HL-60/S4 treated with retinoic acid at 250 ng/mL for 4 days and 3 days (cell line): ENCODE measurements around the gene PCDHB13.
"Not testable (repeated sequence)": the region's sequence is repeated elsewhere in the genome, so short reads cannot be mapped to it uniquely, and the experiment has no call there.

ENCODE experiments used
- in situ Hi-C: fragments of 300-500 bp; cut with MboI; formaldehyde crosslinking; loops from 2 replicates; pipeline ENCODE4 v1.7.0; 2022; ENCODE audit warnings: low sequenced_read_pairs

PCDHB13 gene

DNA sequence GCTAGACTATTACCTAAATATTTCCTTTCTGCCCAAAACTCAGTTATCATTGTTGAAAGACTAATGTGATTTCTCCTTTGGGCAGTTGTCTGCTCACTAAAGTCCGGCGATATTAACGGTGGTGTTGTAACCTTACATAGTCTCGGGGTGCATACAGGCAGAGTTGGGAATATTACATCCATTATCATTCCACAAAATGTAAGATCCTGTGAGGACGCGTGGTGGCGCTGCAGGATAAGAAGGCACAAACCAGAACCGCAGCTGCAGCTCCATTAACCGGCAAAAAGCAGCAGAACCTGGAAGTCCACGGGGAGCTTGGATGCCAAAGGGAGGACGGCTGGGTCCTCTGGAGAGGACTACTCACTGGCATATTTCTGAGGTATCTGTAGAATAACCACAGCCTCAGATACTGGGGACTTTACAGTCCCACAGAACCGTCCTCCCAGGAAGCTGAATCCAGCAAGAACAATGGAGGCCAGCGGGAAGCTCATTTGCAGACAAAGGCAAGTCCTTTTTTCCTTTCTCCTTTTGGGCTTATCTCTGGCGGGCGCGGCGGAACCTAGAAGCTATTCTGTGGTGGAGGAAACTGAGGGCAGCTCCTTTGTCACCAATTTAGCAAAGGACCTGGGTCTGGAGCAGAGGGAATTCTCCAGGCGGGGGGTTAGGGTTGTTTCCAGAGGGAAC is at the start of gene PCDHB13:
TSS of gene PCDHB13 (plus strand) at position 264 of the 684 bp plus-strand sequence. CDS start at position 469, 205 bp downstream.
- in situ Hi-C loops, result not testable (repeated sequence)

GRCh38 chr5:141172381-141173204 is 41.1 kb upstream of the PCDHB13 start, which contains the start of gene PCDHB7:
TSS of gene PCDHB7 (plus strand) at chr5:141172644. CDS start at chr5:141172836, 192 bp downstream.
- in situ Hi-C loops, result no loop called here

GRCh38 chr5:141174291-141175104 is 39.2 kb upstream of the PCDHB13 start:
- in situ Hi-C loops, result loop anchor here (25.0 kb wide), 1 partner anchor 388 kb away; no protein-coding TSS in a partner anchor

GRCh38 chr5:141175933-141176332 is 37.8 kb upstream of the PCDHB13 start:
- in situ Hi-C loops, result loop anchor here (25.0 kb wide), 1 partner anchor 386 kb away; no protein-coding TSS in a partner anchor

DNA sequence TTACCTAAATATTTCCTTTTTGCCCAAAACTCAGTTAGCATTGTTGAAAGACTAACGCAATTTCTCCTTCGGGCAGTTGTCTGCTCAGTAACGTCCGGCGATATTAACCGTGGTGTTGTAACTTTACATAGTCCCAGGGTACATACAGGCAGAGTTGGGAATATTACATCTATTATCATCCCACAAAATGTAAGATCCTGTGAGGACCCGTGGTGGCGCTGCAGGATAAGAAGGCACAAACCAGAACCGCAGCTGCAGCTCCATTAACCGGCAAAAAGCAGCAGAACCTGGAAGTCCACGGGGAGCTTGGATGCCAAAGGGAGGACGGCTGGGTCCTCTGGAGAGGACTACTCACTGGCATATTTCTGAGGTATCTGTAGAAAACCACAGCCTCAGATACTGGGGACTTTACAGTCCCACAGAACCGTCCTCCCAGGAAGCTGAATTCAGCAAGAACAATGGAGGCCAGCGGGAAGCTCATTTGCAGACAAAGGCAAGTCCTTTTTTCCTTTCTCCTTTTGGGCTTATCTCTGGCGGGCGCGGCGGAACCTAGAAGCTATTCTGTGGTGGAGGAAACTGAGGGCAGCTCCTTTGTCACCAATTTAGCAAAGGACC is 36.0 kb upstream of the PCDHB13 start, which contains the start of gene PCDHB8:
TSS of gene PCDHB8 (plus strand) at position 214 of the 615 bp plus-strand sequence. CDS start at position 459, 245 bp downstream.
- in situ Hi-C loops, result loop anchor here (25.0 kb wide), 1 partner anchor 385 kb away; no protein-coding TSS in a partner anchor

- in situ Hi-C loops, result loop anchor here (25.0 kb wide), 1 partner anchor 383 kb away; no protein-coding TSS in a partner anchor
Measured at GRCh38 chr5:141179371-141179770, 34.3 kb upstream of the PCDHB13 start.

GRCh38 chr5:141179876-141180275 is 33.8 kb upstream of the PCDHB13 start:
- in situ Hi-C loops, result loop anchor here (25.0 kb wide), 1 partner anchor 382 kb away; no protein-coding TSS in a partner anchor

- in situ Hi-C loops, result loop anchor here (25.0 kb wide), 1 partner anchor 382 kb away; no protein-coding TSS in a partner anchor
Measured at GRCh38 chr5:141180313-141180712, 33.4 kb upstream of the PCDHB13 start.

- in situ Hi-C loops, result loop anchor here (25.0 kb wide), 1 partner anchor 380 kb away; no protein-coding TSS in a partner anchor
Measured at GRCh38 chr5:141182248-141182647, 31.5 kb upstream of the PCDHB13 start, which contains the start of gene PCDHB16. TSS of gene PCDHB16 (plus strand) at chr5:141182387. CDS start at chr5:141182560, 173 bp downstream.

GRCh38 chr5:141184117-141184855 is 29.4 kb upstream of the PCDHB13 start:
- in situ Hi-C loops, result loop anchor here (25.0 kb wide), 1 partner anchor 378 kb away; no protein-coding TSS in a partner anchor

GRCh38 chr5:141186897-141187512 is 26.7 kb upstream of the PCDHB13 start, which contains the start of gene PCDHB9:
TSS of gene PCDHB9 (plus strand) at chr5:141187161. CDS start at chr5:141187319, 158 bp downstream.
- in situ Hi-C loops, result loop anchor here (25.0 kb wide), 1 partner anchor 375 kb away; no protein-coding TSS in a partner anchor

DNA sequence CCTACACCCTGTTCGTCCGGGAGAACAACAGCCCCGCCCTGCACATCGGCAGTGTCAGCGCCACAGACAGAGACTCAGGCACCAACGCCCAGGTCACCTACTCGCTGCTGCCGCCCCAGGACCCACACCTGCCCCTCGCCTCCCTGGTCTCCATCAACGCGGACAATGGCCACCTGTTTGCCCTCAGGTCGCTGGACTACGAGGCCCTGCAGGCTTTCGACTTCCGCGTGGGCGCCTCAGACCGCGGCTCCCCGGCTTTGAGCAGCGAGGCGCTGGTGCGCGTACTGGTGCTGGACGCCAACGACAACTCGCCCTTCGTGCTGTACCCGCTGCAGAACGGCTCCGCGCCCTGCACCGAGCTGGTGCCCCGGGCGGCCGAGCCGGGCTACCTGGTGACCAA is 25.0 kb upstream of the PCDHB13 start:
- in situ Hi-C loops, result loop anchor here (25.0 kb wide), 1 partner anchor 374 kb away; no protein-coding TSS in a partner anchor

DNA sequence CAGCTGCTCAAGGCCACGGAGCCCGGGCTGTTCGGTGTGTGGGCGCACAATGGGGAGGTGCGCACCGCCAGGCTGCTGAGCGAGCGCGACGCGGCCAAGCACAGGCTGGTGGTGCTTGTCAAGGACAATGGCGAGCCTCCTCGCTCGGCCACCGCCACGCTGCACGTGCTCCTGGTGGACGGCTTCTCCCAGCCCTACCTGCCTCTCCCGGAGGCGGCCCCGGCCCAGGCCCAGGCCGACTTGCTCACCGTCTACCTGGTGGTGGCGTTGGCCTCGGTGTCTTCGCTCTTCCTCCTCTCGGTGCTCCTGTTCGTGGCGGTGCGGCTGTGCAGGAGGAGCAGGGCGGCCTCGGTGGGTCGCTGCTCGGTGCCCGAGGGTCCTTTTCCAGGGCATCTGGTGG is 24.6 kb upstream of the PCDHB13 start:
- in situ Hi-C loops, result loop anchor here (25.0 kb wide), 1 partner anchor 373 kb away; no protein-coding TSS in a partner anchor

GRCh38 chr5:141192110-141192725 is 21.5 kb upstream of the PCDHB13 start, which contains the start of gene PCDHB10:
TSS of gene PCDHB10 (plus strand) at chr5:141192353. CDS start at chr5:141192553, 200 bp downstream.
- in situ Hi-C loops, result loop anchor here (25.0 kb wide), 1 partner anchor 370 kb away; no protein-coding TSS in a partner anchor

- in situ Hi-C loops, result loop anchor here (25.0 kb wide), 1 partner anchor 368 kb away; no protein-coding TSS in a partner anchor
Measured at GRCh38 chr5:141194332-141194731, 19.4 kb upstream of the PCDHB13 start.

DNA sequence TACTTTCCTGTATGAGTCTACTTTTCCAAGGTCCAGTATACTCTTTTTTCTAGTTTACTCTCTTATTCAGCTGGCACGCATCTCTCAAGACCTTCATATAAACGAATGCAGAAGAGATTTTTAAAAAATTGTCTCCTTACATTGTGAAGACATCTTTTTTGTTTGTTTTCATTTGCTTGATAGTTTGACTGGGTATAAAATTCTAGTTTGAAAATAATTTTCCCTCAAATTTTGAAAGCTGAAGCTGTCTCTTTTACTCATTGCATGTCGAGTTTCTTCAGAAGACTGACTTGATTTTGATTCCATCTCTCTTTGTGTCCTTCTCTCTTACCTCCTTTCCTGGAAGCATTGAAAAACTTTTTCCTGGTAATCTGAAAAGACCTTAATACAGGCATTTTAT is 17.4 kb upstream of the PCDHB13 start:
- in situ Hi-C loops, result loop anchor here (25.0 kb wide), 1 partner anchor 366 kb away; no protein-coding TSS in a partner anchor
